ENCODE results near the gene PRKAR1B.
A peak's percentile ranks its signal among the peaks of the same experiment; 100 is the strongest.

The PRKAR1B gene

GRCh38 chr7:516606-517456 lies 210.2 kb downstream of the PRKAR1B start:
- DNase-seq = peak in 1 of 2 experiments; percentile 14

GRCh38 chr7:516216-516605 lies 210.9 kb downstream of the PRKAR1B start:
- no peak for DNase-seq

DNA sequence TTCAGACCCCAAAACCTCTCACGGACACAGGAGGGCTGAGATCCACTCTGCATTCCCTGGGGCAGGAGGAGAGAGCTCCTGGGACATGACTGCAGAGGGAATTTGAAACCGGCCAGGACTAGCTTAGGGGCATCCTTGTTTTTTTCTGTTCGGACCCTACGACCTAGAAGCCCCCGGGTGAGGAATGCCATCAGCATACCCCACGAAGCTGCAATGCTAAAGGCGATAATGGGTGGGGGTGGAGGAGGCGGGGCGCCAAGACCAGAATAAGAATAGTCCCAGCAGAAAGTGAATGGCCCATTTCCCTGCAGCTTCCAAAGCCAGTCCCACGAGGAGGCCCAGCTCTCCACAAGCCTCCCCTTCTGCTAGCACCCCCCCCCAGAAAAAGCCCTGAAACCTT lies 211.5 kb downstream of the PRKAR1B start:
- DNase-seq = no peak

DNA sequence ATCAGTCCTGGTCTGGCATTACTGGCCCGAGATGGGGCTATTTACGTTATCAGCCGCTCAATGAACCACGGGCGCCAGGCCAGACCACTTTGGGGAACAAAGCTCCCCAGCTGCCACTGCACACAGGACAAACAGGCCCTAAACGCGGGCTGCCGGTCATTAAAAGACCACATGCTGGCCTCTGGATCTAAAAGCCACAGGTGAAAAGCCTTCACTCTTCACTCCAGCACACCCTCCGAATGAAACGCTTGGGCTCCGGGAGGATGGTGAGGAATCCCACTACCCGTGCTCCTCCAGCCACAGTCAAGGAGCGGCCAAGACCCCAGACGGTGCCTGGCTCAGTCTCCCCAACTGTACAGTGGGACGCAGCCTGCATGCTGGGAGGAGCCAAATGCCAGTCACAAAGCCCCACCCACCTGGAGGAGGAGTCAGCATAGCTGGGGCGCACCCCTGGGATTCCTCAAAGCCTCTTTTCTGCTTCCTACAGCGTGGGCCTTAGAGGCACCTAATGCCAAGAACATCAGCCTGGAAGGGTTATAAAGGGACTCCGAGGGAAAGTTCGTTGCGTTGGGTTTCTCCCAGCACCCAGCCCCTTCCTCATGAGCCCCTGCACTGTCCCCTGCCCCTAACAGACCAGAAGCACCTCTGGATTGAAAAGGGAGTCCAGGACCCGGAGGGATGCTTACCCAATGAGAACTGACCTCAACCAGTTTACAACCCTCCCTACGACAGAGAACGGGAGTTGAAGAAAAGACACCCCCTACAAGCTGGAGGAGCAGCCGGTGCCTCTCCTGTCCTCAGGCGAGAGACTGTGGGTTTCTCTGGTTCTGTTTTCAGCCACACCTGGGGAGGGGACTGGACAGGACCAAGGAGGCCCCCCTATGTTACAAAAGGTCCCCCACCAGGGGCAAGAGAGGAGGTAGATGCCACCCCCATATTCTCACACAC lies 212.2 kb downstream of the PRKAR1B start:
- DNase-seq = no peak

DNA sequence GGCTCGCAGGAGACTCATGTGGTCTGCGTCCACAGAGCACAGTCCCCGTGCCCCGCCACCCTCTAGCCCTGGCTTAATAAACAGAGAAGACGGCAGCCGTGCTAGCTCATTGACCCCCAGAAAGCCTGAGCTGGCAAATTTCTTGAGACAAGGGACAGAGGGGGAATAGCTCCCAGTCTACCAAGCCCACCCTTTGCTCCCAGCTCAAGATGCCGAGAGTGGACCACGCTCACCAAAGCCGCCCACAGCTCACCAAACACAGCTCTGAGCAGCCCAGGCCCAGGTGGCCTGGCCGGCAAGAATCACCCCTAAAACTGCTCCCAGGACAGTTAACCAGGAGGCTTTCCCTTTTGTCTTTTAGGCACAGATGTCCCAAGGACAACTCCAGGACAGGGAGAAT lies 212.8 kb downstream of the PRKAR1B start:
- no peak for DNase-seq

DNA sequence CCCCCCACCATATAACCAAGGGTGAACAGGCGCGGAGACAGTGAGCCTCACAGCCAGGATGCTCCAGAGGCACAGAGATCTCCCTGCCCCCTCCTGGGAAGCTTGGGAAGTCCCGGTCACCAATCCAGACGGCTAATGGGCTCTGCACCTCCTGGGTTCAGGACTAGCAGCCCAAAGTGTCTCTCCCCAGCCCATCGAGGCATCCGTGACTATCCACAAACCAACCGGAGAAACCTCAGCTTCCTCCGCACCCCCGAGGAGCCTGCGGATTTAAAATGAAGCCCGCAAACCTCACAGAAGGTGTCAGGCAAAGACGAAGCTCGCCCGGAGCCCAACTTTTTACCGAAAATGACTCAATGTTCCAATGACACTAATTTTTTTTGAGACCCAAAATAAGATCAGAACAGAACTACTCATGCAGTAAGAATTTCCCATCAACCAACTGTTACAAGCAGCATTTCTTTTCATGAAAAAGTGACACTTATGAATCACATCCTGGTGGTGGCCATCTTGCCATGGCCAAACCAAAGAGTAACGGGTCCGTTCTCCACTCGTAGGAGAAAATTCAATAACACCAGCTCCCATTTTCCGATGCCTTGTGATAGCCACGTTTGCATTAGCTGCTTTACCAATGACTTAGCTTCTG lies 213.4 kb downstream of the PRKAR1B start:
- DNase-seq = no peak

DNA sequence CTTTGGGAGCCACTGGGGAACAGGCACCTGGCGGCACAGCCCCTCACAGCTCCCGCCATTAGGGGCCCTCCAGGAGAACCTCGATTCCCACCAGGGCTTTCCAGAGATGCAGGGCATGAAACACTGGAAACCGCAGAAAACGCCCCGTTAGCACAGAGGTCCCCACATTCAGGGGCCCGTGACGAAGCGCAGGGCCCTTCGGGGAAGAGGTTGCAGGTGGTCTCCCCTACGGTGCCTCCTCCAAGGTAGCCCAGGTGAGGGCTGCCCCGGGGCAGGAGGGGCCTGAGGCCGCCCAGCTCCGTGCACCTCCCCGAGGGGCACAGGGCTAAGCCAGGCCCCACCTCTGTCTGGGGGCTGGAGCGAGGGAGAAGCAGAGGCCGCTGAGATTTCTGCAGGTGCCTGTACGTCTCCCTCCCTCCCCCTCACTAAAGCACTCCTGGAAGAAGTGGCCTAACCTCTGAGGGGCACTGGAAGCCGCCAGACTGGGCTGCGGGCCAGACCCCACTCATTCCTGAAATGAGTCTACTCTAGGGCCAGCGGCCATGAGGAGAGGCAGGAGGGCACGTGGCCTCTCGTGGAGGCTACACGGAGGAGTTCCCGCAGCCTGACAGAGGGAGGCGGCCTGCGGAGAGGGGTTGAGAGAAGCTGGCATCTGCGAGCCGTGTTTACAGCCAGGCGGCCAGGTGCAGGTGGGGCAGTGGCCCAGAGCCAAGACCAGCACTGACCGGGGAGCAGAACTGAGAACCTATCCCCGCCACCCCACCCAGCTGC lies 214.4 kb downstream of the PRKAR1B start:
- DNase-seq = no peak

- DNase-seq = no peak
Observed at GRCh38 chr7:512146-512510, 215.0 kb downstream of the PRKAR1B start.

DNA sequence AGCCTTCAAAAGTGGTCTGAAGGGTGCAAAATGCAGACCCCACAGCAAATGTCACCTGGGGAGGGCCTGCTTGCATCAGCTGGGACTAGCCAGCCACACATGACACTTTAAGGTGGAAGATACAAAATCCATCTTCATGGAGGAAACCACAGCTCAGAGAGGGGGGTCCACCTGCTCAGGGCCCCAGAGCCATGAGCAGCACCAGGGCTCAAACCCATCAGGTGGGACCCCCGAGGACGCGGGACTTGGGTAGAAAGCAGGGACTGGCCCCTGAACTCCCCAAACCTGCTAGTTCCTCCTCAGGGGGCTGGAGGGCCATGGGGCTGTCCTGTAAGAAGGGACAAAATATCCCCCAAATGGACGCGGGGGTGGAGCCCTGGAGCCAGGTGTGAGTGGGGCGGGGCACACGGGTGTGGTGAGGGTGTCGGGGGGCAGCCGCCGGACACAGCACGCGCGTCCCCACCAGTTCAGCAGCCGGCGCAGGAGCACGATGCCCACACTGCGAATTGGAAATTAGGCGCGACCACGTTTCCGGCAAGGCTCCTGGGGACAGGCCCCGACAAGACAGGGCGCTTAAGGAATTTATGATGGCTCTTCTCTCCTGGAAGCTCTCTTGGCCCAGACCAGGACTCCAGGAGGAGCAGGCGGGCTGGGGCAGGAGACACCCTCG lies 215.5 kb downstream of the PRKAR1B start:
- DNase-seq = no peak

GRCh38 chr7:510782-511281 lies 216.2 kb downstream of the PRKAR1B start:
- no peak for DNase-seq

DNA sequence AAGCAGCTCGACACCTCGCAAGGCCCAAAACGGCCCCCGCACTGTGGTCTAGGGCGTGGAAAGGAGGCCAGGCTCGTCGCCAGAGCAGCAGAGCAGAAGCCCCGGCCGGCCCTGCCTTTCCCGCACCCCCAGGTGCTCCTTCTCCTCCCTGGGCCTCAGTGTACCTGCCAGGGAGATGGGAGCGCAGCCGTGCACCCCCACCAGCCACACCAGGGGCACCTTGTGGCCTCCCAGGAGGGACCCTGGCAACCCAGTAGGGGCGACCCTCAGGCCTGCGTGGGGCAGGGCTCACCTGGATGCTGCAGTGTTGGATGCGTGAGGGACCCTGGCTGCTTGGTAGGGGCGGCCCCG lies 217.0 kb downstream of the PRKAR1B start:
- DNase-seq = no peak

DNA sequence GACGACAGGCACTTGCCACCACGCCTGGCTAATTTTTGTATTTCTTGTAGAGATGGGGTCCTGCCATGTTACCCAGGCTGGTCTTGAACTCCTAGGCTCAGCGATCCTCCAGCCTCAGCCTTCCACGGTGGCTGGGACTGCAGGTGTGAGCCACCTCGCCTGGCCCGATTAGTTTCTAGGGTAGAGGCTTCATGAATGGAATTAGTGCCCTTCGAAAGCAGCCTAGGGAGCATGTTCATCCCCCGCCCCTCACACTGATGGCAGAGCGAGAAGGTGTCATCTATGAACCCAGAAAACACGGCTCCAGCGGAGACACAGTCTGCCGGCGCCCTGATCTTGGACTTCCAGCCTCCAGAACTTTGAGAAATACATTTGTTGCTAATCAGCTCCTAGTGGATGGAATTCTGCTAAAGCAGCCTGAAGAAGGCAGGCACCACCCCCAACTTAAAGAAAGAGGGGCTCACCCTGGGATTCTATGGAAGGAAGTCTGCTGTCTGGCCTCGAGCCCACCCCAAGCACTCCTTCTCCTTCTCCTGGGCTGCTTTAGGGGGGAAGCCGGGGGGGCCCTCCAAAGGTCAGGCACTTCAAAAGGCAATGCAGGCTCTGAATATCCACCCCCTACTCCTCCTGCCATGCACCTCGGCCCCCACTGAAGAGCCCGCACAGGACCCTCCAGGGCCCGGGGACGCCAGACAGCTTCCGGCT lies 217.5 kb downstream of the PRKAR1B start:
- no peak for DNase-seq

GRCh38 chr7:508461-509170 lies 218.5 kb downstream of the PRKAR1B start:
- DNase-seq = no peak

DNA sequence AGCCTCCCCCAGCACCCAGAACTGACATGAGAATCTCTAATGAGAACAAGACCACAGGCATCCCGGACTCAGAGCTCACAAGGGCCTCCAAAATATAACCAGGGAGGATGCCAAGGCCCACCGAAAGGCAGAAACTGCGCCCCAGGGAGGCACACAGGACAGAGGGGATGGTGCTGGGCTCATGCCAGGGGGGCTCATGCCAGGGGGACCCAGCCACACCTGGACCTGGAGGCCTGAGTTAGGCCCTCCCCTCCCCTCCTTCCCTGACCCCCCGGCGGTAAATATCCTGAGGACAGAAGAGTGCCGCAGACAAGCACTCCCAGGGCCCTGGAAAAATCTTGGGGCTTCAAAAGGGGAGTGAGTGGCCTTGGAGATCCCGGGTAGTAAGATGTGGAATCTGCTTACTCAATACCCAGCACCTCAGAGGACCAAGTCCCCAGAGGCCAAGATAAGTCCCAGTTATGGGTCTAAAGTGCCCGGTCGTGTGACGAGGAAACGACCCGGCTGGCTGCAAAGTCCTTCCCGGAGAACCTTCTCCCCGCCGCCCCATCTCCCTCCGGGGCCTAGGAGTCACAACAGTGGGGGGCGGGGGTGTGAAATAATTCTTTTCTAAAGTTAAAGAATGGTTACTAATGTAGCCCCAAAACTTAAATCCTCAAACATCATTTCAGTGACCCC lies 219.3 kb downstream of the PRKAR1B start:
- no peak for DNase-seq

GRCh38 chr7:506921-507622 lies 220.0 kb downstream of the PRKAR1B start:
- DNase-seq = no peak

GRCh38 chr7:506391-506831 lies 220.7 kb downstream of the PRKAR1B start:
- no peak for DNase-seq

- DNase-seq = no peak
Observed at GRCh38 chr7:505171-505570, 221.9 kb downstream of the PRKAR1B start.

- DNase-seq = no peak
Observed at GRCh38 chr7:504221-505111, 222.6 kb downstream of the PRKAR1B start.

Data from stimulated activated CD4-positive, alpha-beta T cell treated with anti-CD3 and anti-CD28 coated beads, Interleukin-4, amount 100 ng/mL, for 4 hours (primary cell).